ENCODE results near the gene CLASP2.

CLASP2 gene

GRCh38 chr3:33544126-33544525 lies 173.9 kb downstream of the CLASP2 start:
- ChIA-PET CTCF (no interaction called here), POLR2A (no interaction called here)
- TF ChIP-seq, protein P1, sequence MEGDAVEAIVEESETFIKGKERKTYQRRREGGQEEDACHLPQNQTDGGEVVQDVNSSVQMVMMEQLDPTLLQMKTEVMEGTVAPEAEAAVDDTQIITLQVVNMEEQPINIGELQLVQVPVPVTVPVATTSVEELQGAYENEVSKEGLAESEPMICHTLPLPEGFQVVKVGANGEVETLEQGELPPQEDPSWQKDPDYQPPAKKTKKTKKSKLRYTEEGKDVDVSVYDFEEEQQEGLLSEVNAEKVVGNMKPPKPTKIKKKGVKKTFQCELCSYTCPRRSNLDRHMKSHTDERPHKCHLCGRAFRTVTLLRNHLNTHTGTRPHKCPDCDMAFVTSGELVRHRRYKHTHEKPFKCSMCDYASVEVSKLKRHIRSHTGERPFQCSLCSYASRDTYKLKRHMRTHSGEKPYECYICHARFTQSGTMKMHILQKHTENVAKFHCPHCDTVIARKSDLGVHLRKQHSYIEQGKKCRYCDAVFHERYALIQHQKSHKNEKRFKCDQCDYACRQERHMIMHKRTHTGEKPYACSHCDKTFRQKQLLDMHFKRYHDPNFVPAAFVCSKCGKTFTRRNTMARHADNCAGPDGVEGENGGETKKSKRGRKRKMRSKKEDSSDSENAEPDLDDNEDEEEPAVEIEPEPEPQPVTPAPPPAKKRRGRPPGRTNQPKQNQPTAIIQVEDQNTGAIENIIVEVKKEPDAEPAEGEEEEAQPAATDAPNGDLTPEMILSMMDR (IDR thresholded peaks at IDR 0.05; ENCODE audit: insufficient read depth, low read length, missing control alignments) = no peak

DNA sequence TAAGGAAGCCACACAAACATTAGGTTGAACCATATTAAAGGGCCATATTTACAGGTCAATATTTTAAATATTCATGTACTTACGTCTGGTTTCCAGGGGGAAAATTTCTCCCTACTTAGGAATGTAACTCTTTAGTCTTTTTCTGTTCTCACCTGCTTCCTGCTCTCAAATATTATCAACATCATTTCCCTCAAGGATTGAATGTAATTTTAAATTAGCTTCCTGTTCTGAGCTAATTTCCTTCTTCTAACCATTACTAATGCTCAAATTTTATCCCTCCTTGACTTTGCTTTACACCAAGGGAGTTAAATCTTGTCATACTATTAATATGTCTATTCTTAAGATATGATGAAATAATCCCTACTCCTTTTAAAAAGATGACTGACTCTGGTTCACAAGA lies 174.5 kb downstream of the CLASP2 start:
- no peak overlapping the region for H3K4me3 ChIP-seq (ENCODE audit: low read depth, low read length)
- CTCF ChIA-PET = no interaction called here
- POLR2A ChIA-PET = no interaction called here
- no peak for DNase-seq (ENCODE audit: low read depth, low spot score)
- TF ChIP-seq, protein P1 (IDR thresholded peaks at IDR 0.05; ENCODE audit: insufficient read depth, low read length, missing control alignments) = no peak

More at GRCh38 chr3:33544126-33544525, 173.9 kb downstream of the CLASP2 start:
- H3K4me3 ChIP-seq (ENCODE audit: low read depth, low read length) = no peak overlapping the region
- no peak for DNase-seq (ENCODE audit: low read depth, low spot score)

GRCh38 chr3:33541918-33542317 lies 176.1 kb downstream of the CLASP2 start:
- CTCF ChIA-PET = no interaction called here
- no peak overlapping the region for H3K4me3 ChIP-seq (ENCODE audit: low read depth, low read length)
- POLR2A ChIA-PET = interaction anchor here (0.6 kb wide), 1 partner anchor 31 kb away, joined by 5 read pairs; no protein-coding TSS in a partner anchor
- no peak for DNase-seq (ENCODE audit: low read depth, low spot score)
- TF ChIP-seq, protein P1 (IDR thresholded peaks at IDR 0.05; ENCODE audit: insufficient read depth, low read length, missing control alignments) = no peak

GRCh38 chr3:33538678-33539339 lies 179.2 kb downstream of the CLASP2 start:
- TF ChIP-seq, protein P1 (IDR thresholded peaks at IDR 0.05; ENCODE audit: insufficient read depth, low read length, missing control alignments) = no peak
- no peak for DNase-seq (ENCODE audit: low read depth, low spot score)
- ChIA-PET POLR2A (no interaction called here), CTCF (no interaction called here)
- no peak overlapping the region for H3K4me3 ChIP-seq (ENCODE audit: low read depth, low read length)

- no peak for DNase-seq (ENCODE audit: low read depth, low spot score)
- TF ChIP-seq, protein P1 (IDR thresholded peaks at IDR 0.05; ENCODE audit: insufficient read depth, low read length, missing control alignments) = no peak
- H3K4me3 ChIP-seq (ENCODE audit: low read depth, low read length) = no peak overlapping the region
- ChIA-PET POLR2A (no interaction called here), CTCF (no interaction called here)
Measured at GRCh38 chr3:33537133-33537532, 180.9 kb downstream of the CLASP2 start.

- ChIA-PET CTCF (no interaction called here), POLR2A (no interaction called here)
- TF ChIP-seq, protein P1 (IDR thresholded peaks at IDR 0.05; ENCODE audit: insufficient read depth, low read length, missing control alignments) = no peak
- no peak overlapping the region for H3K4me3 ChIP-seq (ENCODE audit: low read depth, low read length)
- DNase-seq (ENCODE audit: low read depth, low spot score) = no peak
Measured at GRCh38 chr3:33526787-33527186, 191.3 kb downstream of the CLASP2 start.
